GM23248 (cell line): ENCODE results near the gene SLC35A2.

Experiments used
- EZH2 ChIP-seq: fragments of 200-600 bp; sonication (generic); IDR thresholded peaks from 2 replicates; pipeline ENCODE4 v1.6.1; 2018; ENCODE audit warnings: antibody characterized with exemption, mild to moderate bottlenecking; ENCODE audit not compliant: insufficient read depth, poor library complexity, severe bottlenecking
- EZH2phosphoT487 ChIP-seq: fragments of 200-600 bp; sonication (generic); IDR thresholded peaks from 2 replicates; pipeline ENCODE4 v1.6.1; 2018; ENCODE audit warnings: antibody characterized with exemption, moderate library complexity, mild to moderate bottlenecking, low read depth; ENCODE audit not compliant: insufficient read depth

DNA sequence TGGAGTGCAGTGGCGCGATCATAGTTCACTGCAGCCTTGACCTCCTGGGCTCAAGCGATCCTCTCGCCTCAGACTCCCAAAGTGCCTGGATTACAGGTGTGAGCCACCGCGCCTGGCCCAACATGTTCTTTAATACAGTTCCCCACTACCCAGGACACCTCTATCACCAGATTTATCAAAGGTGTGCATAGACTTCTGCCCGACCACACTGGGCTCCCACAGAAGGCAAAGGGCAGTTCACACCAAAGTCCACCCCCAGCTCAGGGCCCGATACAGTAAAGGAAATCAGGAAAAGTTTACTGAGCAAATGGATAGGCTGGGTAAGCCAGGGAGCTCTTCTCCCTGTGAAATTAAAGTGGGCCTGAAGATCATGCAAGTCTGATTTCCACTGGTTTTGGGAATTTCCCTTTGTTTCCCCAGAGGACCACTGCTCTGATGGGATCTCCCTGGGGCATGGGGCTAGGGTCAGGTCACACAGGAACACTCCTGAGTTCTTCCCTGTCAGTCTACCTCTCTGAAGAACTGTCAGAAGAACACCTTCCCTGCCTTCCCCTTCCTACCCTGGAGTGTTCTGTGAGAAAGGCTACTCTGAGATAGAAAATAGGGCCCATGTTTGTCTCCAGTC is 25.1 kb upstream of the SLC35A2 start:
- TF ChIP-seq EZH2phosphoT487 (no peak), EZH2 (no peak)
